K562 (cell line): ENCODE results near the gene MAGEA9B. TPM values are rescaled to one million over a fixed set of nuclear protein-coding genes. Genes with fewer than 3 reads are reported as not detected.

Source experiments
- ATAC-seq: fragments of 200-7000 bp; cut with Tn5 transposase; 3 replicates; pipeline ENCODE4 v1.9.1; 2020; ENCODE audit warnings: moderate library complexity
- BruUV-seq: library from RNA; stranded (reverse); fragments of 400-500 nt; replicated peaks from 2 replicates; lab custom pipeline; 2021; lab: Mats Ljungman, UMichigan
- CTCF ChIA-PET: fragments of 300-600 bp; formaldehyde crosslinking; extraction: SDS; loops from one replicate; lab custom pipeline; 2021; ENCODE audit warnings: low intra/inter-chr PET ratio; lab: Yijun Ruan, JAX
- POLR2A ChIA-PET: fragments of 300-600, 350-650 bp; sonication (Branson Sonifier 250); formaldehyde crosslinking; extraction: SDS; loops from one replicate; lab custom pipeline; 2021; ENCODE audit warnings: antibody characterized with exemption, inconsistent platforms; lab: Yijun Ruan, JAX
- DNase-seq, 4 experiments: peaks; one replicate each; pipeline versions ENCODE4 v3.0.0 to v3.0.0-alpha.2; 2011 to 2018; ENCODE audit warnings: low spot score in 3 of 4, mixed read lengths in 3 of 4; ENCODE audit errors: extremely low read depth in 1 of 4
- FAIRE-seq: peaks from 2 replicates; lab custom pipeline; 2011; peaks lifted over from hg19 to GRCh38; lab: Jason Lieb, UNC
- H2AFZ ChIP-seq: 2 replicates; pipeline ENCODE4 v1.6.0; 2011; ENCODE audit warnings: low read depth, low read length, control low read depth, inconsistent platforms
- H3K27ac ChIP-seq: fragments of 200-600 bp; 3 replicates; pipeline ENCODE4 v1.8.0; 2011; ENCODE audit warnings: low read depth, mild to moderate bottlenecking, control low read depth, inconsistent platforms, low read length, moderate library complexity, mixed read lengths; ENCODE audit errors: extremely low read depth
- H3K27me3 ChIP-seq, 2 experiments: fragments of 300-600 bp in 1 of 2; 2 replicates in 1 of 2; 3 replicates in 1 of 2; pipeline versions ENCODE4 v1.6.0 to v1.8.0; 2011; ENCODE audit warnings: inconsistent platforms in 2 of 2, low read length in 2 of 2, mild to moderate bottlenecking in 1 of 2, mixed read lengths in 1 of 2, moderate library complexity in 1 of 2; ENCODE audit not compliant: control insufficient read depth in 2 of 2, insufficient read depth in 2 of 2
- H3K36me3 ChIP-seq: fragments of 300-600 bp; 3 replicates; pipeline ENCODE4 v1.8.0; 2011; ENCODE audit warnings: mild to moderate bottlenecking, low read length, inconsistent platforms; ENCODE audit not compliant: control insufficient read depth, insufficient read depth
- H3K4me1 ChIP-seq, 2 experiments: fragments of 200-600 bp in 1 of 2; replicated peaks in 1 of 2; 2 replicates in 1 of 2; 3 replicates in 1 of 2; pipeline versions ENCODE4 v1.5.1 to v1.8.0; 2011; ENCODE audit warnings: inconsistent platforms in 2 of 2, low read length in 2 of 2, mild to moderate bottlenecking in 1 of 2, mixed read lengths in 1 of 2, moderate library complexity in 1 of 2; ENCODE audit not compliant: control insufficient read depth in 2 of 2, insufficient read depth in 2 of 2
- H3K4me2 ChIP-seq: 2 replicates; pipeline ENCODE4 v1.6.1; 2011; ENCODE audit warnings: low read length, control low read depth, inconsistent platforms, mixed read lengths; ENCODE audit not compliant: insufficient read depth
- H3K4me3 ChIP-seq: fragments of 200-600 bp; sonication (generic), shearing (Covaris generic); 2 replicates; pipeline ENCODE4 v1.5.1; 2016; ENCODE audit warnings: control low read depth, inconsistent platforms
- H3K79me2 ChIP-seq: fragments of 200-600 bp; 3 replicates; pipeline ENCODE4 v1.8.0; 2011; ENCODE audit warnings: low read length, inconsistent platforms; ENCODE audit not compliant: control insufficient read depth, insufficient read depth
- H3K9ac ChIP-seq, 2 experiments: 2 replicates each; pipeline versions ENCODE4 v1.6.0 to v1.6.1; 2011; ENCODE audit warnings: low read depth in 2 of 2, low read length in 2 of 2, control low read depth in 1 of 2, inconsistent platforms in 1 of 2, mild to moderate bottlenecking in 1 of 2, mixed read lengths in 1 of 2; ENCODE audit not compliant: insufficient read depth in 1 of 2
- H3K9me1 ChIP-seq: one replicate; pipeline ENCODE4 v1.6.0; 2011; ENCODE audit warnings: inconsistent platforms, mild to moderate bottlenecking, low read length, moderate library complexity; ENCODE audit not compliant: control insufficient read depth, insufficient read depth
- H3K9me3 ChIP-seq: replicated peaks from 2 replicates; pipeline ENCODE4 v1.5.1; 2011; ENCODE audit warnings: low read depth, low read length, inconsistent platforms; ENCODE audit not compliant: control insufficient read depth, insufficient read depth
- H4K20me1 ChIP-seq: replicated peaks from 2 replicates; pipeline ENCODE4 v1.6.1; 2011; ENCODE audit warnings: low read length, inconsistent platforms, mixed read lengths; ENCODE audit not compliant: control insufficient read depth, insufficient read depth
- BCOR ChIP-seq: fragments of 450-650 bp; IDR thresholded peaks from 2 replicates; pipeline ENCODE4 v1.6.1; 2016
- CEBPB ChIP-seq: fragments of 450-650 bp; IDR thresholded peaks from 2 replicates; pipeline ENCODE4 v1.6.1; 2016; ENCODE audit warnings: missing genetic modification characterization, missing compliant biosample characterization
- RBM22 ChIP-seq: fragments of 200-400 bp; formaldehyde crosslinking; IDR thresholded peaks from 2 replicates; pipeline ENCODE4 v1.6.1; 2018; ENCODE audit warnings: low read length, low read depth; ENCODE audit not compliant: poor library complexity, severe bottlenecking
- WGBS: fragments of 100-300 bp; shearing (Covaris generic); methylation state at CpG from one replicate; pipeline ENCODE4 v1.1.6; 2016; ENCODE audit warnings: low coverage, mixed read lengths; ENCODE audit not compliant: insufficient coverage; ENCODE audit errors: missing lambda C conversion rate; 5-methylcytosine and 5-hydroxymethylcytosine counted together
- in situ Hi-C: fragments of 300-500 bp; cut with MboI; formaldehyde crosslinking; loops from 4 replicates; pipeline ENCODE4 v1.15.0; 2018; ENCODE audit warnings: inconsistent platforms, mixed read lengths
- intact Hi-C: fragments of 100-400 bp; cut with micrococcal nuclease; formaldehyde crosslinking; loops from 2 replicates; pipeline ENCODE4 v1.14.2; 2022
- polyA plus RNA-seq, 8 experiments: library from polyadenylated mRNA; depleted of rRNA in 4 of 8; stranded (reverse) in 5 of 8; unstranded in 3 of 8; fragments of >200 nt; fragmentation: Nextera tagmentation in 2 of 8; fragmentation: Illumina TruSeq in 1 of 8; extraction: Ambion mirVana in 2 of 8; extraction: Trizol in 1 of 8; gene quantifications; 2 replicates each; pipeline versions ENCODE4 v1.2.1 to v1.2.3, GENCODE V29; 2011 to 2014; ENCODE audit warnings: inconsistent platforms in 1 of 8, missing spikeins in 1 of 8
- total RNA-seq, 7 experiments: library from RNA; depleted of rRNA in 6 of 7; stranded (reverse); fragments of >200 nt in 6 of 7; fragmentation: Illumina TruSeq in 2 of 7; extraction: Trizol in 2 of 7; gene quantifications; 2 replicates each; pipeline versions ENCODE4 v1.2.1 to v1.2.3, GENCODE V29; 2011 to 2021; ENCODE audit warnings: low replicate concordance in 1 of 7
- TF ChIP-seq, protein P1 (sequence below), 3 experiments: fragments of 200-800 bp in 1 of 3; fragments of 250-450 bp in 1 of 3; fragments of 450-650 bp in 1 of 3; sonication (Bioruptor Pico) in 1 of 3; sonication (Bioruptor generic) in 1 of 3; formaldehyde crosslinking in 1 of 3; IDR thresholded peaks; 2 replicates each; pipeline versions ENCODE4 v1.6.1 to v1.8.0; 2016 to 2022; ENCODE audit warnings: mild to moderate bottlenecking in 2 of 3, missing genetic modification characterization in 2 of 3, missing compliant biosample characterization in 1 of 3, moderate library complexity in 1 of 3

Gene MAGEA9B
- total and polyA plus RNA-seq, 9 of the 15 experiments (the other 6 are each of a cell fraction or from before 2014, with no cell fraction given), result 11.2 to 31.2 (median 14.1) TPM

DNA sequence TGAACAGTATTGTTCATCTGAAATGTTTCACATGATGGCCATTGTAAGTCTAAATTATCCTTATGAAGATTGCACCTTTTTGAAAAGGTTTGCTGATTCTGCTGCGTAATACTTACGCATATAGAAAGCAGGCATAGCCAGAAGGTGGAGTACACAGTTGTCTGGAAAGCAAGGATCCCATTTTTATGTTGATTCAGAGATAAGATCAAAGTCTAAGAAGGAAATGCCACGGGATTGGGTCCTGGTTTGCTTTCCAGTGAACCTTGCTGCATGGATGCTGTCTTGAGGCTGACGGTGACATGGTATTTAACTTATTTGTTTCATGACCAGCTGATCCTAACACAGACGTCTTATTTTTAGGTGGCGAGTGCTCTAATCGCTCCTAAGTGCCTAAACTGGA lies 15.5 kb downstream of the MAGEA9B start (continued):
- TF ChIP-seq, protein P1, sequence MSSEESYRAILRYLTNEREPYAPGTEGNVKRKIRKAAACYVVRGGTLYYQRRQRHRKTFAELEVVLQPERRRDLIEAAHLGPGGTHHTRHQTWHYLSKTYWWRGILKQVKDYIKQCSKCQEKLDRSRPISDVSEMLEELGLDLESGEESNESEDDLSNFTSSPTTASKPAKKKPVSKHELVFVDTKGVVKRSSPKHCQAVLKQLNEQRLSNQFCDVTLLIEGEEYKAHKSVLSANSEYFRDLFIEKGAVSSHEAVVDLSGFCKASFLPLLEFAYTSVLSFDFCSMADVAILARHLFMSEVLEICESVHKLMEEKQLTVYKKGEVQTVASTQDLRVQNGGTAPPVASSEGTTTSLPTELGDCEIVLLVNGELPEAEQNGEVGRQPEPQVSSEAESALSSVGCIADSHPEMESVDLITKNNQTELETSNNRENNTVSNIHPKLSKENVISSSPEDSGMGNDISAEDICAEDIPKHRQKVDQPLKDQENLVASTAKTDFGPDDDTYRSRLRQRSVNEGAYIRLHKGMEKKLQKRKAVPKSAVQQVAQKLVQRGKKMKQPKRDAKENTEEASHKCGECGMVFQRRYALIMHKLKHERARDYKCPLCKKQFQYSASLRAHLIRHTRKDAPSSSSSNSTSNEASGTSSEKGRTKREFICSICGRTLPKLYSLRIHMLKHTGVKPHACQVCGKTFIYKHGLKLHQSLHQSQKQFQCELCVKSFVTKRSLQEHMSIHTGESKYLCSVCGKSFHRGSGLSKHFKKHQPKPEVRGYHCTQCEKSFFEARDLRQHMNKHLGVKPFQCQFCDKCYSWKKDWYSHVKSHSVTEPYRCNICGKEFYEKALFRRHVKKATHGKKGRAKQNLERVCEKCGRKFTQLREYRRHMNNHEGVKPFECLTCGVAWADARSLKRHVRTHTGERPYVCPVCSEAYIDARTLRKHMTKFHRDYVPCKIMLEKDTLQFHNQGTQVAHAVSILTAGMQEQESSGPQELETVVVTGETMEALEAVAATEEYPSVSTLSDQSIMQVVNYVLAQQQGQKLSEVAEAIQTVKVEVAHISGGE (CRISPR knock-in tag; IDR thresholded peaks at IDR 0.05), result no peak

DNA sequence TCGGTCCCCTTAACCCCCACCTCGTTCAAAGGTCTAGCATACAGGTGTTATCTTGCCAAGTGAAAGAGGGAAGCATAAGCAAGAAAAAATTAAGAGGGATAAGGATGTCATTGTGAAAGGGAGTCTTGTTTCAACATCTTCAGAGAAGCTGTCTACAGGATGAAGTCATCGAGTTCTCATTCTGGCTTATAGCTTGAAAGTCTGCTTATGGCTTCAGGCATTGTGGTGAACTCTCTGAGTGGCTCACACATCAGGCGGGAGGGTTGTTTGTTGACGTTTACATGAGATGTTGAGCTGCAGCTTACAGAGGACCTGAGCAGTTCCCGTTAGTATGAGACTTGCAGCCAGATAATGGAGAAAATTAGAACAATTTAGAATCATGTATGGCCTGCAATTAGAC lies 16.6 kb downstream of the MAGEA9B start:
- FAIRE-seq (no peak), DNase-seq (peak in 1 of 4 experiments; percentile 2)
- TF ChIP-seq RBM22 (no peak), CEBPB (tag) (peak; percentile 18; the same call in 1 of the 2 replicates), BCOR (no peak)
- TF ChIP-seq, all 486 proteins: peak for 1
- Histone ChIP-seq H3K79me2 (no peaks in the 10 kb centered on the region), H3K4me2 (no peak overlapping the region), H4K20me1 (no peaks in the 10 kb centered on the region), H3K27ac (no peak overlapping the region), H3K9me1 (no peaks in the 10 kb centered on the region), H3K9me3 (no peaks in the 10 kb centered on the region), H2AFZ (no peak overlapping the region), H3K4me3 (no peak overlapping the region), H3K4me1 (peaks cover 0 to 3% of the 10 kb centered on the region in 2 experiments; a peak in 2 of 5 replicates), H3K27me3 (0 out of 5 replicates have a peak, but pooled peaks cover 0 to 4% of the 10 kb centered on the region in 2 experiments), H3K9ac (no peak overlapping the region), H3K36me3 (no peaks in the 10 kb centered on the region)
- ATAC-seq, result no peak
- WGBS, result 3% methylated on average over 5 of the region's 6 CpGs
- CTCF ChIA-PET, result no interaction called here
- in situ Hi-C loops (loop anchor here (10.0 kb wide), 1 partner anchor 56 kb away; no protein-coding TSS in a partner anchor), intact Hi-C loops (no loop called here)
- no TSS peak for BruUV-seq
- POLR2A ChIA-PET, result no interaction called here
